Sigmoid colon (tissue), 4 donors: Measurements from ENCODE around the gene FBXW11.

Source experiments
- EP300 ChIP-seq, 4 donors: sonication (generic); formaldehyde crosslinking; IDR thresholded peaks; one replicate each; pipeline ENCODE4 v1.6.1; 2017; ENCODE audit warnings: antibody characterized with exemption in 4 of 4
- POLR2AphosphoS5 ChIP-seq, 4 donors: sonication (generic); formaldehyde crosslinking; IDR thresholded peaks; one replicate each; pipeline ENCODE4 v1.6.1; 2017; ENCODE audit warnings: antibody characterized with exemption in 4 of 4
- TF ChIP-seq, protein P1 (sequence below), 4 experiments: fragments of 450-650 bp in 3 of 4; fragments of 200-600 bp in 1 of 4; IDR thresholded peaks; one replicate each; pipeline ENCODE4 v1.5.1; 2016 to 2019; ENCODE audit warnings: antibody characterized with exemption in 4 of 4, mild to moderate bottlenecking in 3 of 4, moderate library complexity in 2 of 4

DNA sequence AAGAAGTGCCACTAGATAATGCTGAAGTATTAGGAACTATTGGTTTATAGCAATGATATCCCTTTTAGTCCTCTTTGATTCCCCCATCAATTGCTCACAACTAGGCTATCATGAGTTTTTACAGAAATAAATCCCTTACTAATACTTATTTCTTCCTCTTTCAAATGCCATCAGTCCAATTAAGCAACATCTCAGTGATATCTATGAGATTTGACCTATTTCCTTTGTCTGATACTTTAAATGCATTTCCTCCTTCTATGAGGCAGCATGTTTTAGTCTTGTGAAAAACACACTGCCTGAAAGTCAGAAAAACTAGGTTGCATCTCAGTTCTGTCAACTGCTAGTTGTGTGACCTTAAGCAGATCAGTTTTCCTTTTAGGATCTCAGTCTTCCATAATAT lies 101.6 kb downstream of the FBXW11 start:
- TF ChIP-seq POLR2AphosphoS5 (IDR thresholded peaks at IDR 0.05) (no peak), EP300 (IDR thresholded peaks at IDR 0.05) (no peak)
- TF ChIP-seq, protein P1, sequence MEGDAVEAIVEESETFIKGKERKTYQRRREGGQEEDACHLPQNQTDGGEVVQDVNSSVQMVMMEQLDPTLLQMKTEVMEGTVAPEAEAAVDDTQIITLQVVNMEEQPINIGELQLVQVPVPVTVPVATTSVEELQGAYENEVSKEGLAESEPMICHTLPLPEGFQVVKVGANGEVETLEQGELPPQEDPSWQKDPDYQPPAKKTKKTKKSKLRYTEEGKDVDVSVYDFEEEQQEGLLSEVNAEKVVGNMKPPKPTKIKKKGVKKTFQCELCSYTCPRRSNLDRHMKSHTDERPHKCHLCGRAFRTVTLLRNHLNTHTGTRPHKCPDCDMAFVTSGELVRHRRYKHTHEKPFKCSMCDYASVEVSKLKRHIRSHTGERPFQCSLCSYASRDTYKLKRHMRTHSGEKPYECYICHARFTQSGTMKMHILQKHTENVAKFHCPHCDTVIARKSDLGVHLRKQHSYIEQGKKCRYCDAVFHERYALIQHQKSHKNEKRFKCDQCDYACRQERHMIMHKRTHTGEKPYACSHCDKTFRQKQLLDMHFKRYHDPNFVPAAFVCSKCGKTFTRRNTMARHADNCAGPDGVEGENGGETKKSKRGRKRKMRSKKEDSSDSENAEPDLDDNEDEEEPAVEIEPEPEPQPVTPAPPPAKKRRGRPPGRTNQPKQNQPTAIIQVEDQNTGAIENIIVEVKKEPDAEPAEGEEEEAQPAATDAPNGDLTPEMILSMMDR (IDR thresholded peaks at IDR 0.05): no peak
